ENCODE results near the gene MDM2.
A peak's percentile ranks its signal among the peaks of the same experiment; 100 is the strongest.
"Not testable (repeated sequence)": the region's sequence is repeated elsewhere in the genome, so short reads cannot be mapped to it uniquely, and the experiment has no call there.

The MDM2 gene

GRCh38 chr12:68786929-68787328 lies 21.0 kb upstream of the MDM2 start:
- DNase-seq, result no peak

- no peak for DNase-seq
These were observed 19.3 kb upstream of the MDM2 start for GRCh38 chr12:68788554-68789143.

GRCh38 chr12:68789144-68789878 lies 18.7 kb upstream of the MDM2 start:
- DNase-seq, result no peak

GRCh38 chr12:68790081-68790951 lies 17.7 kb upstream of the MDM2 start:
- DNase-seq, result no peak

GRCh38 chr12:68790952-68791234 lies 17.1 kb upstream of the MDM2 start:
- DNase-seq, result no peak

- no peak for DNase-seq
These were observed 16.0 kb upstream of the MDM2 start for GRCh38 chr12:68791897-68792481.

- DNase-seq, result no peak
These were observed 15.0 kb upstream of the MDM2 start for GRCh38 chr12:68792952-68793351.

GRCh38 chr12:68793436-68793835 lies 14.5 kb upstream of the MDM2 start:
- no peak for DNase-seq

GRCh38 chr12:68793975-68794652 lies 13.9 kb upstream of the MDM2 start:
- no peak for DNase-seq

- peak; percentile 70 for DNase-seq
These were observed 13.2 kb upstream of the MDM2 start for GRCh38 chr12:68794653-68795251.

- DNase-seq, result no peak
These were observed 11.6 kb upstream of the MDM2 start for GRCh38 chr12:68796399-68796798.

GRCh38 chr12:68798882-68799234 lies 9.1 kb upstream of the MDM2 start:
- no peak for DNase-seq

- DNase-seq, result no peak
These were observed 7.7 kb upstream of the MDM2 start for GRCh38 chr12:68800294-68800693.

- DNase-seq, result not testable (repeated sequence)
These were observed 6.9 kb upstream of the MDM2 start for GRCh38 chr12:68801124-68801523.

- DNase-seq, result not testable (repeated sequence)
These were observed 5.6 kb upstream of the MDM2 start for GRCh38 chr12:68802372-68802745.

GRCh38 chr12:68802911-68803651 lies 4.9 kb upstream of the MDM2 start:
- DNase-seq, result peak; percentile 40

GRCh38 chr12:68803948-68804656 lies 3.9 kb upstream of the MDM2 start:
- DNase-seq, result no peak

GRCh38 chr12:68804657-68805591 lies 3.1 kb upstream of the MDM2 start:
- DNase-seq, result no peak

- DNase-seq, result no peak
These were observed 2.3 kb upstream of the MDM2 start for GRCh38 chr12:68805592-68806120.

Measured in fibroblast of skin of abdomen (primary cell).